ENCODE data around the gene MBNL2.

MBNL2 gene

DNA sequence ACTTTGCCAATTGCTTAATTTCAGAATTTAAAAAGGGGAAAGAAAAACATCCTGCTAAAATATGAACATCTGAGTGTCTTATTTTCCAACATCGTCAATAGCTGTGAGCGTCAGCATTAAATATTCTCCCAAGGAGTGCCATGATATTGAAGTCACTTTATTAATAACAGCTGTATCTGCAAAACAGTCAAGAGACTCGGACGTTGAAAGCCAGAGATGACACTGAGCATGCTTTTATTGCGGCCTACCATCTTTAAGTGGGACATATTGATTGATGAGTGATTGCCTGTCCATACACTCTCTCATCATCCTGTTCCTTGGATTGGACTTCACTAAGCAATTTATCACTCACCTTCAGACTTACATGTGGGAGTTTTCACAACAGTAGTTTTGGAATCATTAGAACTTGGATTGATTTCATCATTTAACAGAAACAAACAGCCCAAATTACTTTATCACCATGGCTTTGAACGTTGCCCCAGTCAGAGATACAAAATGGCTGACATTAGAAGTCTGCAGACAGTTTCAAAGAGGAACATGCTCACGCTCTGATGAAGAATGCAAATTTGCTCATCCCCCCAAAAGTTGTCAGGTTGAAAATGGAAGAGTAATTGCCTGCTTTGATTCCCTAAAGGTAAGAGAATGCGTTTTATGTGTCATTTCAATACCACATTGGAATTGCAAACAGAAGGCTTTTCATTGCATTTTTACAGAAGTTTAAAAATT, 53.8 kb downstream of the MBNL2 start:
- no peak overlapping the region for H3K27ac ChIP-seq
- TF ChIP-seq, protein P1, sequence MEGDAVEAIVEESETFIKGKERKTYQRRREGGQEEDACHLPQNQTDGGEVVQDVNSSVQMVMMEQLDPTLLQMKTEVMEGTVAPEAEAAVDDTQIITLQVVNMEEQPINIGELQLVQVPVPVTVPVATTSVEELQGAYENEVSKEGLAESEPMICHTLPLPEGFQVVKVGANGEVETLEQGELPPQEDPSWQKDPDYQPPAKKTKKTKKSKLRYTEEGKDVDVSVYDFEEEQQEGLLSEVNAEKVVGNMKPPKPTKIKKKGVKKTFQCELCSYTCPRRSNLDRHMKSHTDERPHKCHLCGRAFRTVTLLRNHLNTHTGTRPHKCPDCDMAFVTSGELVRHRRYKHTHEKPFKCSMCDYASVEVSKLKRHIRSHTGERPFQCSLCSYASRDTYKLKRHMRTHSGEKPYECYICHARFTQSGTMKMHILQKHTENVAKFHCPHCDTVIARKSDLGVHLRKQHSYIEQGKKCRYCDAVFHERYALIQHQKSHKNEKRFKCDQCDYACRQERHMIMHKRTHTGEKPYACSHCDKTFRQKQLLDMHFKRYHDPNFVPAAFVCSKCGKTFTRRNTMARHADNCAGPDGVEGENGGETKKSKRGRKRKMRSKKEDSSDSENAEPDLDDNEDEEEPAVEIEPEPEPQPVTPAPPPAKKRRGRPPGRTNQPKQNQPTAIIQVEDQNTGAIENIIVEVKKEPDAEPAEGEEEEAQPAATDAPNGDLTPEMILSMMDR (conservative IDR thresholded peaks at IDR 0.05), result no peak
- TF ChIP-seq ZFX (IDR thresholded peaks at IDR 0.05), result no peak

DNA sequence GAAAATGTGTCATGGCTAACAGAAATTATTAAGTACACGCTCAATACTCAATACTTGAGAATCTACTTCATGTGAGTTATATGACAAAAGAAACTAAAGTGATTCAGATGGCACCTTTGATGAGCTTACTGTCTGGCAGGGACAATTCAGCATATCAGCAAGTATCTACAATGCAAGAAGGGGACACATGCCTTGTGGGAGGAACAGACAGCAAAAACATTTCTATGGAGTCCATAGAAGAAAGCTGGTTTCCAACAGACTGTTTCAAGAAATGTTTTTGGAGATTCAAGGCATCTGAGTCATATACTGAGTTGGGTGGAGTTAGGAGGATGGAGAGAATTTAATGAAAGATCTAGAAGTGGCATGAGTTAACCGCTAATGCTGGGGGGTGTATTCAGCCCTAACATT, 54.7 kb downstream of the MBNL2 start:
- H3K27ac ChIP-seq, result no peak overlapping the region
- TF ChIP-seq, protein P1 (conservative IDR thresholded peaks at IDR 0.05), result no peak
- no peak for TF ChIP-seq ZFX (IDR thresholded peaks at IDR 0.05)

DNA sequence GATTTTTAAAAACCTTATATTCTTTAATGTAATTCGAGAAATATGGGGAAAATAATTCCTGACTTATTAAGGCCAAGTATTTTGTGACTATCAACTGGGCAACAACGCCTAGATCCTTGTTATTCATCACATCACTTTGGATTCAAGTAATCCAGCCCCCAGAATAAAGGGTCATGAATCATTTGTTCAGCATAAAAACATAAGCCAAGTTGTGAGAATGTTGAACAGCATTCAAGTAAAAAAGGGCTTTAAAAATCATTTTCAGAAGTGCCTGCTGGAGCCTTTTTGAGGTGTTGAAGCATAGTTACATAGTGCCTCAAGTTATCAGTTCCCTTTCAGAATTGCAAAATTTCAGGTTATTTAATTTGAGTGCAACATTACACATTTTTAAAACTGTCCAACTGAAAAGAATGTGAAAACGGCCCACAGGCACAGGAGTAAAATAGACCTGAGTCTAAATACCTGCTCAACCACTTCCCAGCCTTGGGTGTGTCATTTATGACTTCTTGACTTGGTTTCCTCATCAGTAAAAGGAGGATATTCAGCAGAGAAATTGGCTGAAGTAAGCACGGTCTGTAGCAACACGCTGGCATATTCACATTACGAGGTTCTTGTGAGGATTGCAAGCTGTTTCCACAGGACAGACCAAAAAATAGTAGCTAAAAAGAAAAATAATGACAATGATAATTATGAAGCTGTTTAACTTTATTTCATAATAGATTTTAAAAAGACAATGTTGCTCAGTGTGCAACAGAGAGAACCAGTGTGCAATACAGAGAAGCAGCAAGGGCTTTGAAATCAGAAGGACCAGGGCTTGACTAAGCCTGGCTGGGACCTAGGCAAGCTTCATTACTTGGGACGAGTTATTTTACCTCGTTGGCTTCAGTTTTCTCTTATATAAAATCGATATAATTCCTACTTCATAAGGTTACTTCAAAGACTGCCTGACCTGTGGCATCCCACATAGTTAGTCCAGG, 56.6 kb downstream of the MBNL2 start:
- H3K27ac ChIP-seq, result no peak overlapping the region
- TF ChIP-seq, protein P1 (conservative IDR thresholded peaks at IDR 0.05), result no peak
- no peak for TF ChIP-seq ZFX (IDR thresholded peaks at IDR 0.05)

DNA sequence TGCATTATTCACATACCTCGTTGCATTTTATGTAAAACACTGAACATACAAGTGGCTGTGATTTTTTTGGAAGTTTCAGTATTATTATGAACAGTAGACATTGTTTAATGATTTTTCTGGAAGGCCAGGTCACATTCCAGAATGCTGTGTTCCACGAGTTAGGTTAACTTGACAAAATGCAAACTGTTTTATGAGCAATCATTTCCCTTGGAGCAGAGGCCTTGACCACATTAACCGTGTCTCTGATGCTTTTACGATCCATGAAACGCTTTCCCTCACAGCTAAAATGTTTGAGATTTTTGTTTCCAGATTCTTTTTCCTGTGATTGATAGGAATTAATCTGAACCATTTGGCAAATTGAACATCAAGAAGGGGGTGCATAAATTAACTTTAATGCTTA, 57.8 kb downstream of the MBNL2 start:
- no peak for TF ChIP-seq ZFX (IDR thresholded peaks at IDR 0.05)
- TF ChIP-seq, protein P1 (conservative IDR thresholded peaks at IDR 0.05), result no peak
- no peak overlapping the region for H3K27ac ChIP-seq

DNA sequence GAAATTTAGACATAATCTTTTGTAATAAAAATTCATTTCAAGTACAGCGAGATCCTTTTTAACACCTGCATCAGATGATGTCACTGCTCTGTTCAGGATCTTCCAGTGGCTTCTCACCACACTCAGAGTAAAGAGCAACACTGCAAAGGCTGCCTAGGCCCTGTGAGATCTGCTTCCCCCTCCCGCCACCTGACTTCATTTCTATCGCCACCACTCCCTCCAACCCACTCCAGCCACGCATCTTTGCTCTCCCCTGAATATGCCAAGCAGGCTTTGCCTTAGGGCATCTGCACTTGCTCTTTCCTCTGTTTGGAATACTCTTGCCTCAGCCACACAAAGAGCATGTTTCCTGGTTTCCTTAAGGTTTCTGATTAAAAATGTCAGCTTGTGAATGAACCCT, 58.3 kb downstream of the MBNL2 start:
- TF ChIP-seq, protein P1 (conservative IDR thresholded peaks at IDR 0.05), result no peak
- no peak for TF ChIP-seq ZFX (IDR thresholded peaks at IDR 0.05)
- no peak overlapping the region for H3K27ac ChIP-seq

DNA sequence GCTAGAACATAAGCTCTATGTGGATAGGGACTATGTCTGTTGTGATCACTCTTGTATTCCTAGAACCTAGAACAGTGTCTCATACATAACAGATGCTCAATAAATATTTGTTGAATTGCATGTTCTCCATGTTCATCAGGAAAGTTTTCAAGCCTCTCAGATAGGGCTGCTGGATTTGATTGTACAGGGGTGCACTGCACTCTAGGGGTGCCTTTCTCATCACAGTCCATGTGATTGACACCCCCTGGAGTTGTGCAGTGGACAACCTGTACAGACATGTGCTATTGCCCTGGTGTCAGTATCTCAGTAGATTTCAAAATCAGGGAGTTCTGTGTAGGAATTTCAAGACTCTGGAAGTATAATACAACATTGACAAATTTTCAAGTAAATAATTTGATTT, 58.9 kb downstream of the MBNL2 start:
- no peak overlapping the region for H3K27ac ChIP-seq
- no peak for TF ChIP-seq ZFX (IDR thresholded peaks at IDR 0.05)
- TF ChIP-seq, protein P1 (conservative IDR thresholded peaks at IDR 0.05), result no peak

DNA sequence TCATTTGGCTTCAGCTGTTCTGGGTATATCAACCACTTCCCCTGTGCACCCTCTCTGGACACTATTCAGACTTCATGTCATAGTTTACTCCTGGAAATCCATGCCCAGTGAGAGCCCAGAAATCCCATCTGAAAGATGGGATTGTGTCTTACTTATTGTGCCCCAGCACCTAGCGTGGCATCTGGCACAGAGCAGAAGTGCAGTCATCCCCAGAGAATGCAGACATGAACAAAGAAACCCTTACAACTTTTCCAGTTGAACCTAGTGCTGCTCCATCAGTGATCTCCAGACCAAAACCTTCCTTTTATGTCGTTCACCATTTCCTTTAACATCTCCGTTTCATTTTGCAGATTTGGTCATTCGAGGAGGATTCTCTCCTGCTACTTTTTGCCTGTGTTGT, 60.6 kb downstream of the MBNL2 start:
- no peak overlapping the region for H3K27ac ChIP-seq
- TF ChIP-seq, protein P1 (conservative IDR thresholded peaks at IDR 0.05), result no peak
- no peak for TF ChIP-seq ZFX (IDR thresholded peaks at IDR 0.05)
